Mesothelial cell of epicardium (in vitro differentiated cells): ENCODE measurements around the gene TP53TG5. TPM values are rescaled to one million over a fixed set of nuclear protein-coding genes. Genes with fewer than 3 reads are reported as not detected.
"Not testable (repeated sequence)": the region's sequence is repeated elsewhere in the genome, so short reads cannot be mapped to it uniquely, and the experiment has no call there.

ENCODE experiments used
- DNase-seq, 2 experiments: peaks; one replicate each; pipeline ENCODE4 v3.0.0; 2021; ENCODE audit warnings: low spot score in 2 of 2; ENCODE audit not compliant: unreplicated experiment in 2 of 2
- H3K27ac Mint-ChIP-seq: 2 replicates; pipeline ENCODE4 v1.8.0; 2021; ENCODE audit warnings: mixed read lengths
- H3K27me3 Mint-ChIP-seq: 2 replicates; pipeline ENCODE4 v1.8.0; 2021; ENCODE audit warnings: low read depth, mixed read lengths
- H3K36me3 Mint-ChIP-seq: 2 replicates; pipeline ENCODE4 v1.8.0; 2021; ENCODE audit warnings: mixed read lengths
- H3K4me1 Mint-ChIP-seq: 2 replicates; pipeline ENCODE4 v1.8.0; 2021; ENCODE audit warnings: mixed read lengths
- H3K4me3 Mint-ChIP-seq: 2 replicates; pipeline ENCODE4 v1.8.0; 2021; ENCODE audit warnings: mild to moderate bottlenecking, moderate library complexity, mixed read lengths
- H3K9me3 Mint-ChIP-seq: 2 replicates; pipeline ENCODE4 v1.8.0; 2021; ENCODE audit warnings: mixed read lengths
- total RNA-seq: library from RNA; stranded (reverse); gene quantifications from 3 replicates; pipeline ENCODE4 v1.2.1, GENCODE V29; 2021
- TF ChIP-seq, protein P1 (sequence below): fragments of 200-600 bp; sonication (generic); IDR thresholded peaks from one replicate; pipeline ENCODE4 v1.5.0; 2021; ENCODE audit warnings: antibody characterized with exemption; ENCODE audit not compliant: unreplicated experiment

TP53TG5 gene
- total RNA-seq, 1 donor from 2014 or later, result not detected

DNA sequence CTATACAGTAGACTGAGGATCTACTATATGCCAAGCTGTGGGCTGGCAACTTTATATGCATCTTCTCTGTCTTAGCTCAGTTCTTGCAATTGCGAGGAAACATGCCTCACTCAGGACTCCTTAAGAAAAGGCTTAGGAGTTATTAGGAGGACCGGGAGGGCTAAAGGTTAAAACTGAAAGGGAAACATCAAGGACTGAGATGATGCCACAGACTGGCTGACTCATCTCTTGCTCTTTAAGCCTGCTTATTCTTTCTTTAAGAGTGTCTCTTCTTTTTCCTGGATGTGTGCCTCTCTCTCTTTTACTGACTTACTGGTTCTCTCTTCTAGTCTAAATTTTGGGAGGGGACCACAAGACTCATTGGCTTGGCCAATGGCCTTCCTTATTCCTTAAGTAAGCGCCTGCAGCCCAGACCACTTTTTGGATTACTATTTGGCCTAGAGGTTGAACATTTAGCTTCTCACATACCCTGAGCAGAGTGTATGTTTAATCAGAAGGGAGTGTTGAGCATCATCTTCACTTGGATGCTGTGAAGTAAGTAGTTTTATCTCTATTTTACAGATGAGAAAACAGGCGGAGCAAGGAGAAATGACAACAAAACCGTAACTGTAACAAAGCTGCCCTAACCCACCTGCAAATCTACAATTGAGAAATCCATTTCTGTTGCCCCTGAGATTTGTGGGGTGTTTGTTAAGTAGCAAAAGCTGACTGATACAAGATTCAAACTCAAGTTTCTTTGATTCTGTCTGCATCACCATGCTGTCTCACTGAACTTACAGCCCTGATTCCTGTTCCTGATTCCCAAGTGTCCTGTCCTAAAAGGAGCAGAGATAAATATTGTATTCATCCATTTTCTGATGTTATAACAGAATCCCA is 22.7 kb downstream of the TP53TG5 start:
- no peaks in the 10 kb centered on the region for H3K9me3 Mint-ChIP-seq
- no peaks in the 10 kb centered on the region for H3K27me3 Mint-ChIP-seq
- peaks cover 18% of the 10 kb centered on the region for H3K4me1 Mint-ChIP-seq
- DNase-seq, result no peak
- no peak overlapping the region for H3K4me3 Mint-ChIP-seq
- TF ChIP-seq, protein P1, sequence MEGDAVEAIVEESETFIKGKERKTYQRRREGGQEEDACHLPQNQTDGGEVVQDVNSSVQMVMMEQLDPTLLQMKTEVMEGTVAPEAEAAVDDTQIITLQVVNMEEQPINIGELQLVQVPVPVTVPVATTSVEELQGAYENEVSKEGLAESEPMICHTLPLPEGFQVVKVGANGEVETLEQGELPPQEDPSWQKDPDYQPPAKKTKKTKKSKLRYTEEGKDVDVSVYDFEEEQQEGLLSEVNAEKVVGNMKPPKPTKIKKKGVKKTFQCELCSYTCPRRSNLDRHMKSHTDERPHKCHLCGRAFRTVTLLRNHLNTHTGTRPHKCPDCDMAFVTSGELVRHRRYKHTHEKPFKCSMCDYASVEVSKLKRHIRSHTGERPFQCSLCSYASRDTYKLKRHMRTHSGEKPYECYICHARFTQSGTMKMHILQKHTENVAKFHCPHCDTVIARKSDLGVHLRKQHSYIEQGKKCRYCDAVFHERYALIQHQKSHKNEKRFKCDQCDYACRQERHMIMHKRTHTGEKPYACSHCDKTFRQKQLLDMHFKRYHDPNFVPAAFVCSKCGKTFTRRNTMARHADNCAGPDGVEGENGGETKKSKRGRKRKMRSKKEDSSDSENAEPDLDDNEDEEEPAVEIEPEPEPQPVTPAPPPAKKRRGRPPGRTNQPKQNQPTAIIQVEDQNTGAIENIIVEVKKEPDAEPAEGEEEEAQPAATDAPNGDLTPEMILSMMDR, result no peak
- H3K27ac Mint-ChIP-seq, result no peak overlapping the region
- no peaks in the 10 kb centered on the region for H3K36me3 Mint-ChIP-seq

DNA sequence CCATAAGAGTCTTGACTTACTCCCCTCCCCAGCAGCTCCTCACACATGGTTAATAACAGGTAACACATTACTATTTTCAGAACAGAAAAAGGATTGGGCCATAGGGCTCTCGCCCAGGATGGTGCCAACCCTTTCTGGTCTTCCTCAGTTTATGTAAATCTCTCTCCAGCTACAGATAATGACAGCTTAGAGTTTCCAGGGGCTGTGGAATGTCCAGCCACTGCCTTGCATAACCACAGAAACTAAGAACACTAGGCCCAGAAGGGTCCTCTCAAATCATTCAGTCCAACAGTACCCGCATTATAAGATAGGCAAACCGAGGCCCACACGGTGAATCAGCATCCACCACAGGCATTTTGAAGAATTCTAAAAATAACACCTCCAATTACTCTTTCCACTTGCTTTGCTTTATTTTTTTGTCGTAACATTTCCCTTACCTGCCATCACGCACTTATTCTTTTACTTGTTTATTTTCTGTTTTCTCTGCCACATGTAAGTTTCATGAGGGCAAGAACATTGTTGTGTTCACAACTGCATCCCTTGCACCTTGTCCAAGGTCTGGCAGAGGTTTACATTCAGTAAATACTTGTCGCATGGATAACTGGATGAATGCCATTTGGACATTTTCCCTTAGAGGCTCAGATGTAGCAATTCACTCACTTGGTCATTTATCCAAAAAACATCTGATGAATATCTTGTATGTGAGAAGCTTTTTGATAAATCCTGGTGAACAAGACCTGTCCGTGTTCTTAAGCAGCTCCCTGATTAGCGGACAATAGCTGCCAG is 23.5 kb downstream of the TP53TG5 start:
- no peak overlapping the region for H3K27ac Mint-ChIP-seq

DNA sequence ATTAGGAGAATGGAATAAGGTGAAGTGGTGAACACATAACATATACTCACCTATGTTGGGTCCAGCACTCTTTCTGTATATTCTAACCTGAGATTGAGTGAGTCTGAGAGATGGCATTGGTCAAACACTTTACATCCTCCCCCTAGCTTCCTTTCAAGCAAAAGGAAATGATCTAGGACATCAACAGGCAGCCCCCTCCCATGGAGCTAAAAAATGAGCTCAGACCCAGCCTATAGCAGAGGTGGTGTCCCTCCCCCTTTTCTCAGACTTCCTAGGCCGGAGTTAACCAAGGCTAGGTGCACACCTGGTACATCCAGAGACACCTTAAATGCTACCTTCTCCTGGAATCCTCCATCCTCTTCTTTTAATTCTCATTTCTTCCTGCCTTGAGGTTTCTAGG is 24.4 kb downstream of the TP53TG5 start:
- Mint-ChIP-seq H3K27me3 (no peaks in the 10 kb centered on the region), H3K36me3 (no peaks in the 10 kb centered on the region), H3K27ac (no peak overlapping the region), H3K4me3 (no peak overlapping the region), H3K9me3 (no peaks in the 10 kb centered on the region), H3K4me1 (peaks cover 9% of the 10 kb centered on the region)
- TF ChIP-seq, protein P1, result no peak
- no peak for DNase-seq

More for the DNA sequence above, 23.5 kb downstream of the TP53TG5 start:
- H3K4me3 Mint-ChIP-seq, result no peak overlapping the region
- no peaks in the 10 kb centered on the region for H3K9me3 Mint-ChIP-seq
- DNase-seq, result no peak
- TF ChIP-seq, protein P1, result no peak
- H3K36me3 Mint-ChIP-seq, result no peaks in the 10 kb centered on the region
- no peaks in the 10 kb centered on the region for H3K27me3 Mint-ChIP-seq
- peaks cover 14% of the 10 kb centered on the region for H3K4me1 Mint-ChIP-seq

DNA sequence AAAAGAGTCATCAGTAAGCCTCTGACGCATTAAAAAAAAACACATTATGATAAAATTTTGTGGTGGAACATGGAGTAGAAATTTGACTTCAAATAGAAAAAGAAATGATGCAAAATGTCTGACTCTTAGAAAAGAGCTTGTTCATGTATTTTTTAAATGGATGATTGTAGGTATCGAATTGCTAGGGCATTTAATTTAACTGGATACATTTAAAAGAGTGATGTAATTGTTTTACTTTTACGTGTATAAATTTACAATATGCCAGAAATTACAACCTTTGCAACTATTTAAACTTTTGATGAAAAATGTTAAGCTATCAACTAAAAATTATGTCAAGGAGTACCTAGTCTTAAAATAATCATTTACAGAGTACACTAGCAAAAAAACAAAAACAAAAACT is 25.4 kb downstream of the TP53TG5 start:
- Mint-ChIP-seq H3K27ac (no peak overlapping the region), H3K9me3 (no peaks in the 10 kb centered on the region), H3K27me3 (no peaks in the 10 kb centered on the region), H3K4me3 (no peak overlapping the region), H3K4me1 (peaks cover under 1% of the 10 kb centered on the region), H3K36me3 (no peaks in the 10 kb centered on the region)
- TF ChIP-seq, protein P1, result no peak
- DNase-seq, result no peak

DNA sequence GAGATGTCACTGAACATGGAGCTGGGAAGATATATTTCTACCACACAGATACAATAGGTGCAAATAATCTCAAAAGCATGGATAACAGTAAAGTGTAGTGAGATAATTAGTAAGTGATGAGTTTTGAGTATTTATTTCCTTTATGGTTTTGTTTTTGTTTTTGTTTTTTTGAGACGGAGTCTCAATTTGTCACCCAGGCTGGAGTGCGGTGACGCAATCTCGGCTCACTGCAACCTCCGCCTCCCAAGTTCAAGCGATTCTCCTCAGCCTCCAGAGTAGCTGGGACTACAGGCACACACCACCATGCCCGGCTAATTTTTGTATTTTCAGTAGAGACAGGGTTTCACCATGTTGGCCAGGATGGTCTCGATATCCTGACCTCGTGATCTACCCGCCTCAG is 27.3 kb downstream of the TP53TG5 start:
- peaks cover 20% of the 10 kb centered on the region for H3K4me1 Mint-ChIP-seq
- H3K4me3 Mint-ChIP-seq, H3K27ac Mint-ChIP-seq, H3K36me3 Mint-ChIP-seq, H3K9me3 Mint-ChIP-seq, DNase-seq, H3K27me3 Mint-ChIP-seq: not testable (repeated sequence)

DNA sequence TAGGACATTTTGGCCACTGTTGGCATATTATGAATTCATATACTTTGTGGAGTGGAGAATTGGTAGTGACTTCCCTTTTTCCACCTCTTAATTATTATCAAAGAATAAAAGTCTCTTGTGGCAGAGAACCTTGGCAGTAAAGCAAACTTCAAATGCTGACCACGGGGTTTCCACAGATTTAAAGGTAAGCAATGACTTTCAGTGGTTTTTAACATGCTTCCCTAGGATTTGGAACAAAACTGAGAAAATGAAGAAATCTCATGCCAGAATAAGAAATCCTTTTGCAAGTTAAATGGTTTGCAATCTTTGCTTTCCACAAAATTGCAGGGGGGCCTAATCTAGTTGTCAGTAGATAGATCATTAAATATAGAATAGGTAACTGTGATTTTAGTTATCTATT is 27.9 kb downstream of the TP53TG5 start:
- H3K4me3 Mint-ChIP-seq, result no peak overlapping the region
- TF ChIP-seq, protein P1, result no peak
- H3K27ac Mint-ChIP-seq, result no peak overlapping the region
- no peaks in the 10 kb centered on the region for H3K9me3 Mint-ChIP-seq
- no peak for DNase-seq
- no peaks in the 10 kb centered on the region for H3K36me3 Mint-ChIP-seq
- H3K27me3 Mint-ChIP-seq, result no peaks in the 10 kb centered on the region
- H3K4me1 Mint-ChIP-seq, result peaks cover 25% of the 10 kb centered on the region
